Stimulated activated naive CD4-positive, alpha-beta T cell treated with Interleukin-2 at 50 U/mL for 16 hours (primary cell): Measurements from ENCODE around the gene ANXA2R.
A peak's percentile ranks its signal among the peaks of the same experiment; 100 is the strongest.
"Not testable (repeated sequence)": the region's sequence is repeated elsewhere in the genome, so short reads cannot be mapped to it uniquely, and the experiment has no call there.

Source experiments
- DNase-seq: peaks from one replicate; lab custom pipeline; 2025; lab: John Stamatoyannopoulos, UW

The ANXA2R gene

GRCh38 chr5:43033841-43034590 lies 6.1 kb downstream of the ANXA2R start:
- no peak for DNase-seq

DNA sequence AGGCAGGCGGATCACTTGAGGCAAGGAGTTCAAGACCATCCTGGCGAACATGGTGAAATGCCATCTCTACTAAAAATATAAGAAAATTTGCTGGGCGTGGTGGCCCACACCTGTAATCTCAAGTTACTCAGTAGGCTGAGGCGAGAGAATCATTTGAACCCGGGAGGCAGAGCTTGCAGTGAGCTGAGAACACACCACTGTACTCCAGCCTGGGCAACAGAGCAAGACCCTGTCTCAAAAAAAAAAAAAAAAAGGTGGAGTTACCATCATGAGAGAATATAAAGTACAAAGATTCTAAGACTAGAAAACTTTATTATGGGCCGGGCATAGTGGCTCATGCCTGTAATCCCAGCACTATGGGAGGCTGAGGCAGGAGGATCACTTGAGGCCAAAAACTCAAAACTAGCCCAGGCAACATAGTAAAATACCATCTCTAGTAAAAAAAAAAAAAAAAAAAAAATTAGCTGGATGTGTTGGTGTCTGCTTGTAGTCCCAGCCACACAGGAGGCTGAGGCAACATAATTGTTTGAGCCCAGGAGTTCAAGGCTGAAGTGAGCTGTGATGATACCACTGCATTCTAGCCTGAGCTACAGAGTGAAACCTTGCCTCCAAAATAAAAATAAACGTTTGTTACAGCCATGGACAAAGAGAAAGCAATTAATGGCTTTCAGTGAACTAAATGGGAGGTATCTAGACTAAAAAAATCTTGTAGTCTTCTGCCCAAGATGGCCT lies 12.9 kb downstream of the ANXA2R start:
- DNase-seq: no peak

DNA sequence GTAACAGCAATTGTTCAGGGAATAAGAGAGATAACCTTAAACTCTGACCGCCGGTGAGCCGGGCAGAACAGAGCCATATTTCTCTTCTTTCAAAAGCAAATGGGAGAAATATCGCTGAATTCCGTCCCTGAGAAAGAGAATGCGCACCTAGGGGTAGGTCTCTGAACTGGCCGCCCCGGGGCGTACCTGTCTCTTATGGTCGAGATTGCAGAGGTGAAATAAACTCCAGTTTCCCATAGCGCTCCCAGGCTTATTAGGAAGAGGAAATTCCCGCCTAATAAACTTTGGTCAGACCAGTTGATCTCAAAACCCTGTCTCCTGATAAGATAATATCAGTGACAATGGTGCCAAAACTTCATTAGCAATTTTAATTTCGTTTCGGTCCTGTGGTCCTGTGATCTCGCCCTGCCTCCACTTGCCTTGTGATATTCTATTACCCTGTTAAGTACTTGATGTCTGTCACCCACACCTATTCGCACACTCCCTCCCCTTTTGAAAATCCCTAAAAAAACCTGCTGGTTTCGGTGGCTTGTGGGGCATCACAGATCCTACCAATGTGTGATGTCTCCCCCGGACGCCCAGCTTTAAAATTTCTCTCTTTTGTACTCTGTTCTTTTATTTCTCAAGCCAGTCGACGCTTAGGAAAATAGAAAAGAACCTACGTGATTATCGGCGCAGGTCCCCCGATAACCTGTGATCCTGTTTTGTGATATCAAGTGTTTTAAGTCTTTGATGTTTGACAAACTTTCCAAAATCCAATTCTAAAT lies 14.8 kb downstream of the ANXA2R start:
- not testable (repeated sequence) for DNase-seq

GRCh38 chr5:43024217-43024616 lies 15.9 kb downstream of the ANXA2R start:
- DNase-seq: no peak

DNA sequence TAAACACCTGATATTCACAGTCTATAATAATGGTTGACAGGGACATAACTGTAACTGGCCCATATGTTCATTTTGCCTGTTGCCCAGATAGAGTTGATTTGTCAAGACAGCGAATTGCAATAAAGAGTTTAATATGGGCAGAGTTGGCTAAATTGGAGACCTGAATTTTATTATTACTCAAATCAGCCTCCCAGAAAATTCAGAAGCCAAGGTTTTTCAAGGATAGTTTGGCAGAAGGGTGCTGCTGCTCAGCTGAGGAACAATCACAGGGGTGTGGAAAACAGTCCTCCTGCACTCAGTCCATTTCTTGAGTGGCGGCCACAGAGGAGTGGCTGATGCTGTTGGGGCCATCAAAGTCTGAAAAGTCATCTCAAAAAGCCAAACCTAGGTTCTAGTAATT lies 19.0 kb downstream of the ANXA2R start:
- DNase-seq: no peak

DNA sequence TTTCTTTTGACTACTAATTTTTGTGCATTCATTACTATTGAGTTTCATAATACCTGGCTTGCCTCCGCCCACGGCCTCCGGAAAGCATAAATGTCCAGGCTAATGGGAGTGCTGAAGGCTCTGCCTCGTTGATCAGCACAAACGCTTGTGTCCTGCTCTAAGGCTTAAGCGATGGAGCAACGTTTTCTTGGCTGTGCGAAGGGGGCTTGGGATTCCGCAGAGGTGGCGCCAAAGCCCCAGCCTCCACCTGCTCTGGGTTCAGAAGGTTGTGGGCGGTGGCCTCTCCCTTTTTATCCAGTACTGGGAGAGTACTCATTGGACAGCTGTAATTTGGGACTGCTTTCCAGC lies 19.7 kb downstream of the ANXA2R start:
- DNase-seq: peak; percentile 57

DNA sequence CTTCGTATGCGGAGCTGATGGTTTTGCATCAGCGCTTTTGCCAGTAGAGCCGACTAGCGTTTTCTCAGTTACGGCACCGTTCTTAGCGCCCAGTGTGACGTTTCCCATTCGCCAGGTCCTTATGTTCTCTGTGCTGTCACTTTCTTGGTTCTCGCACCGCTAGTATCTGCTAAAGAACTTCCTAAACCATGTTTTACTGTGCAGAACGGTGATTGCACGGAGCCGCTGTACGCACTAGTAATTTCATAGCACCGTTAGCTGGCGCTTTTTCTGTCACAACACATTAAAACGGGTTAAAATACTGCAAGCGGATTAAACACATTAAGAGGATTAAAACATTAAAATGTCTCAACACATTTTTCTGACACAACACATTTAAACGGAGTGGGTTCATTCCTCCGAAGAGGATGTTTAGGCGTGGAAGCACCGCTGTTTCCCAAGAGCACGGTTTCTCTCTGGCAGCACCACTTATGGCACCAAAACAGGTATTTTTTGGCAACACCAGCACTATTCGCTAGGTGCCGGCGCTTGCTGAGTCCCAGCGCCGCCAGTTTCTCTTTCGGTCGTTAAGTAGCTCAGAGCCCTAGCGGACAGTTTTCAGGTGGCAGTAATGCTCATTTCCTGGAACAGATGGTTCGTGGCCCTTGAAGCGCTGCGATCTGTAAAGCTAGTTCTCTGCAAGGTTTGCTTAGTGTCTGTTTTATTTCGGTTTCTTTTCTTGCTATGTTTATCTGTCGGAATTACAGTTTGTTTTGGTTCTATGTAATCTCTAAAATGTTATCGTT lies 20.3 kb downstream of the ANXA2R start:
- peak; percentile 83 for DNase-seq

GRCh38 chr5:43019291-43019613 lies 20.9 kb downstream of the ANXA2R start:
- DNase-seq: no peak

DNA sequence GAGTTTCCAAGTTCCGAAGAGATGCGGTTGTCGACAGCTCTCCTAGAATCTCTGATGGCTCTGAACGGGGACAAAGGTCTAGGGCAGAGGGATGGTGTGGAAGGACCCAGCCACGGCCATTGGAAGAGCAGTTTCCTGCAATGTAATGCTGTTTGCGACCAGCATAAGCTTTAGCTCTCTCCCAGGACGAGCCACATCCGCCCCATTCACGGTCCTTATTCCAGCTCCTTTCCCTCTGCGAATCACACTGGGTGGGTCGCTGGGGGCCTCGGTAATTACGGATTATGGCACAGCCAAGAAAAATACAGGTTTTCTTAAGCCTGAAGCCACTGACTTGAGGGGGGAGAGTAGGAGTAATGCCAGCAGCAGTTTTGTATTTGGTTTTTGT lies 22.7 kb downstream of the ANXA2R start:
- DNase-seq: peak; percentile 23

DNA sequence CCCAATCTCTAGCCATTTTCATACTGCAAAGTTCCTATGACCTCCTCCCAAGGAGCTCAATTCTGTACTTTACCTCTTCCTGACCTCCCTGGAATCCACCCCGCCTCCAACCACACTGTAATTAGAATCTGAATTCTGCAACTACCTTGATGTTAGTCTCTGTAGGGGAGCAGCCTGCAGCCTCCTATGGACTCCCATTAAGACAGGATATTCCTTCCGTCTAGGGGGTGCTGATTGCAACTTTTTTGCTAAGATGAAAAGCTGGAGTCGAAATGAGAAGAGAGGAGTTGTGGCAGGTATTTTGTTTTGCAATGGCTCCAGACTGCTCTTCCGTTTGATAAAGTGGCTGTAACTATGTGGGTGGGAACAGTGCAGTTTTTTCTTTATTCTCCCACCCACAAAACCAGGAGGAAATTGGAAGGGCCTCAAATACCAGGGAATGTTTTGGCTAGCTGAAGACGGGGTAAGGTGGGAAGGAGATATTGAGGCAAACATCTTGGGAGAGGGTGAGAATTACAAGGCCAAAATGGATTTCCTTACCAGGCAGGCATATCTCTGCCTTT lies 23.8 kb downstream of the ANXA2R start:
- no peak for DNase-seq

DNA sequence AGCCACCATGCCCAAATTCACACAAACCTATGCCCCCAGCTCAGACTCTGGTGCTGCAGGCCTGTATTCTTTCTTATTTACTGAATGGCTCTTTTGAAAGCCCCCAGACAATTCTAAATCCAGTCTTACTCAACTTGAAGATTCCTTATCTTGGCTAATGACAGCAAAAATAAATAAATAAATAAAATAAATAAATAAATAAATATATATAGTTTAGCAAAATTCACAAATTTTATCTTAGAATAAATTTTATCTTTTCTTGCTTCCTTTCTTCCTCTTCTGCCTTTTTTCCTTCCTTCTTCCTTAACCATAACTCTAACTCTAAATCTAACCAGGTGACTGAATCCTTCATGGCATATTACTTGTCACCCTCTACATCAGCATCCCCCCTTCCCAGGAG lies 25.6 kb downstream of the ANXA2R start:
- no peak for DNase-seq

- no peak for DNase-seq
Measured at GRCh38 chr5:43010935-43011315, 29.2 kb downstream of the ANXA2R start.

DNA sequence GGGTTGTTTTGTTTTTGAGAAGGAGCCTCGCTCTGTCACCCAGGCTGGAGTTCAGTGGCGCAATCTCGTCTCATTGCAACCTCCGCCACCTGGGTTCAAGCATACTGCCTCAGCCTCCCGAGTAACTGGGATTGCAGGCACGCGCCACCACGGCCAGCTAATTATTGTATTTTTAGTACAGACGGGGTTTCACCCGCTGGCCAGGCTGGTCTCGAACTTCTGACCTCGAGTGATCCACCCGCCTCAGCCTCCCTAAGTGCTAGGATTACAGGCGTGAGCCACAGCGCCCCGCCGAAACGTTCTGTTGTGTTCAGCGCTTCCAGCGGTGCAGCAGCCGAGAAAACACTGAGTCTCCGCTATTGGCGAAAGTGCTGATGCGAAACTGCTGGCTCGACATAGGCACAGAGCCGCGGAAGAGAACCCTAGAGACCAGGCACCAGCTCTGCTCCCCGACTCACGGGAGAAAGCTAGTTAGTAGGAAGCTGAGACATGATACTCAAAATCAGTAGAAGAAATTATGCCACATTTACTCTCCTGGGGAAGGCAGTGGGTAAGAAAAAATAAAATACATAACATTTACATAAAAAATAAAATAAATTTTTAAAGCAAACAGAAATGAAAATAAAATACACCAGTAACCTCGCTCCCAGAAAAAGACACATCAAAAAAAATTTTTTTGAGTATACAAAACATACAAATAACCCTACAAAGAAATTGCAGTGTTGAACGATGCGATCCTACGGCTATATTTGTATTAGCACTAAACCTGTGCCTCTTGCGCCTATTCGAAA lies 31.6 kb downstream of the ANXA2R start:
- peak; percentile 88 for DNase-seq

- DNase-seq: peak; percentile 79
Measured at GRCh38 chr5:43007911-43008362, 32.2 kb downstream of the ANXA2R start.

- peak; percentile 58 for DNase-seq
Measured at GRCh38 chr5:43007246-43007910, 32.7 kb downstream of the ANXA2R start.

DNA sequence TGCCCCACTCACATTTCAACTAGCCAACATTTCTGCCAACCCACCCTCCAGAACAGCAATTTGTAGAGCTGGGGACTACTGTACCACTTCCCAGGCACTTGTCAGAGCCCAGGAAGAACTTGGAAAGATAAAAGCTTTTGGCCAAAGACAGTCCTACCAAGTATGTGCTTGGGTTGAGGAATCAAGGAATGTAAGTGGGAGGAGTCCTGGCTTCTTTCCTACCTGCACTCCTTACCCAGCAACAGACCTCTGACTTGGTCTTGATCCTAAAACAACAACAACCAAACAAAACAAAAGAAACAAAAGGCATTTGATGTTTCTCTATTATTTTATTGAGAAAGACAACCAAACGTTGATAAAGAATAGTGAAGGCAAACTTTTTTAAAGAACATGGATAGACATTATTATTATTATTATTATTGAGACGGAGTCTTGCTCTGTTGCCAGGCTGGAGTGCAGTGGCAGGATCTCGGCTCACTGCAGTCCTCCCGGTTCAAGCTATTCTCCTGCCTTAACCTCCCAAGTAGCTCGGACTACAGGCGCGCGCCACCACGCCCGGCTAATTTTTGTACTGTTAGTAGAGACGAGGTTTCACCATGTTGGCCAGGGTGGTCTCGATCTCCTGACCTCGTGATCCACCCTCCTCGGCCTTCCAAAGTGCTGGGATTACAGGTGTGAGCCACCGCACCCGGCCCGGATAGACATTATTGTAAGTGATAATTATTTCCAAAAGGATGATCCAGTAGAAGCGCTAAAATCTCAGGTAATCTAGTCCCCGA lies 33.5 kb downstream of the ANXA2R start:
- DNase-seq: no peak

DNA sequence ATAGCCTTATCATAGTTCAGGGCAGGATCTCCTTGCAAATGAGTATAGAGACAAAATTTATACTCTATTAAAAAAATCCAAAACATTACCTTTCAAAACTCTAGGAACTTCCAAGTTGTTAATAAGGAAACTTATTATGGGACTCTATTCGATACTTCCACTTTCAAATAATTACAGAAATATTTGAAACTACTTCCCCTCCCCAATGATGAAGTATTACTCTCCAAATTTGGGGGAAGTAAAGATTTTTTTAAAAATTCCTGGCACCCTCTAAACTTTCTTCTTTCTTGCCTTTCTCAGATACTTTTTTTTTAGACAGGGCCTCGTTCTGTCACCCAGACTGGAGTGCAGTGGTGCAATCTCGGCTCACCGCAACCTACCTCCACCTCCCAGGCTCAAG lies 35.1 kb downstream of the ANXA2R start:
- DNase-seq: no peak

DNA sequence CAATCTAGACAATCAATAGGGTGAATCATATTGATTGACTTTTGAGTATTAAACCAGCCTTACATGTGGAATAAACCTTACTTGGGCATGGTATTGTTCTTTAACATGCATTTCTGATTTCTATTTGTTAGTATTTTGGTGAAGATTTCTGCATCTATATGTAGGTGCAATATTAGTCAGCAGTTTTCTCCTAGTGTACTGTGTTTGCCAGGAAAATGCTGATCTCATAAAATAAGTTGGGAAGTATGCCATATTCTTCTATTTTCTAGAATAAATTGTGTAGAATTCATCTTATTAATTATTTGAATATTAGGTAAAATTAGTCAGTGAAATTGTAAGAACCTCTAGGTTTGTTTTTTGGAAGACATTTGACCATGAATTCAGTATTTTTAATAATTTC lies 38.4 kb downstream of the ANXA2R start:
- DNase-seq: no peak

DNA sequence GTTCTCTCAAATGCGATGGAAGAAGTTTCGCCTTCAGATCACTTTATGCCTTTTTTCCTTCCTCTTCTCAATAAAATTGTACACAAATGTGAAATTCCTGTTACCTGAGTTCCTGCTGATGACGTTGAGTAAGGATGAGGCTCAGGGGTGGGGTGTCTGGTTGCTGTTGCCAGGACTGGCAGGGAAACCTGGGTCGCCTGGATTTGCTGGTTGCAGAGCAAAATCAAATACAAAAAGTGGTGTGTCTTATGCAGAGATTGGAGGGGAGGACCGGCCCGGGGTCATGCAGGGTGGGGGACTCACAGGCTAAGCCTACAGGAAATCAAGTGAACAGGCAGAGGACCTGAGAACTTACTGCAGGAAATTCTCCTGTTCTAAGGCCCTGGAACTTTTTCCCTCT lies 39.2 kb downstream of the ANXA2R start:
- no peak for DNase-seq
